HepG2 (cell line): ENCODE results near the gene EEPD1. TPM values are rescaled to one million over a fixed set of nuclear protein-coding genes. Genes with fewer than 3 reads are reported as not detected.

ENCODE experiments used
- ATF5 ChIP-seq: sonication (generic); formaldehyde crosslinking; IDR thresholded peaks from 2 replicates; pipeline ENCODE4 v1.4.0; 2020; ENCODE audit warnings: mild to moderate bottlenecking, low read depth, missing genetic modification reagents
- BRCA1 ChIP-seq: sonication (generic); formaldehyde crosslinking; IDR thresholded peaks from 2 replicates; pipeline ENCODE4 v1.4.0; 2020; ENCODE audit warnings: missing genetic modification reagents
- GATAD2A ChIP-seq: IDR thresholded peaks from 2 replicates; pipeline ENCODE4 v1.6.1; 2016
- HNF4G ChIP-seq, 2 experiments: sonication (generic) in 1 of 2; formaldehyde crosslinking in 1 of 2; IDR thresholded peaks; 2 replicates each; pipeline versions ENCODE4 v1.4.0 to v1.6.1; 2011 to 2020; ENCODE audit warnings: borderline replicate concordance in 2 of 2, low read depth in 2 of 2, mild to moderate bottlenecking in 2 of 2, low read length in 1 of 2, missing genetic modification reagents in 1 of 2, moderate library complexity in 1 of 2
- MIER3 ChIP-seq: IDR thresholded peaks from 2 replicates; pipeline ENCODE4 v1.6.1; 2016; ENCODE audit warnings: missing compliant biosample characterization, borderline replicate concordance
- MYPOP ChIP-seq: sonication (generic); formaldehyde crosslinking; IDR thresholded peaks from 2 replicates; pipeline ENCODE4 v1.8.1; 2023; ENCODE audit warnings: mild to moderate bottlenecking, moderate library complexity, missing genetic modification reagents
- POGK ChIP-seq: sonication (generic); formaldehyde crosslinking; conservative IDR thresholded peaks from 2 replicates; pipeline ENCODE4 v1.8.0; 2022; ENCODE audit warnings: mild to moderate bottlenecking, moderate library complexity, missing genetic modification reagents
- RARG ChIP-seq: sonication (generic); formaldehyde crosslinking; IDR thresholded peaks from 2 replicates; pipeline ENCODE4 v1.4.0; 2020; ENCODE audit warnings: low read depth, mild to moderate bottlenecking, missing genetic modification reagents
- THAP11 ChIP-seq: IDR thresholded peaks from 2 replicates; pipeline ENCODE4 v1.6.1; 2016; ENCODE audit warnings: missing biosample characterization, missing genetic modification reagents
- TP53 ChIP-seq: sonication (generic); formaldehyde crosslinking; conservative IDR thresholded peaks from 2 replicates; pipeline ENCODE4 v1.4.0; 2020; ENCODE audit warnings: missing genetic modification reagents
- ZFP82 ChIP-seq: sonication (generic); formaldehyde crosslinking; IDR thresholded peaks from 2 replicates; pipeline ENCODE4 v1.5.1; 2020; ENCODE audit warnings: mild to moderate bottlenecking, missing genetic modification reagents, borderline replicate concordance
- ZNF343 ChIP-seq: sonication (generic); formaldehyde crosslinking; IDR thresholded peaks from 2 replicates; pipeline ENCODE4 v1.4.0; 2020; ENCODE audit warnings: mild to moderate bottlenecking, missing genetic modification reagents
- ZNF646 ChIP-seq: sonication (generic); formaldehyde crosslinking; IDR thresholded peaks from 2 replicates; pipeline ENCODE4 v1.9.0; 2021; ENCODE audit warnings: mild to moderate bottlenecking, missing genetic modification reagents
- ZNF740 ChIP-seq: sonication (generic); formaldehyde crosslinking; IDR thresholded peaks from 2 replicates; pipeline ENCODE4 v1.4.0; 2020; ENCODE audit warnings: missing genetic modification reagents
- ZUFSP ChIP-seq: sonication (generic); formaldehyde crosslinking; IDR thresholded peaks from 2 replicates; pipeline ENCODE4 v1.9.0; 2021; ENCODE audit warnings: missing genetic modification reagents, mild to moderate bottlenecking, borderline replicate concordance
- polyA plus RNA-seq, 8 experiments: library from polyadenylated mRNA; depleted of rRNA in 3 of 8; stranded (reverse) in 7 of 8; unstranded in 1 of 8; fragments of >200 nt; fragmentation: Illumina TruSeq in 4 of 8; extraction: Trizol in 4 of 8; gene quantifications; 2 replicates each; pipeline versions ENCODE4 v1.2.1 to v1.2.3, GENCODE V29; 2011 to 2016; ENCODE audit warnings: low read depth in 4 of 8, missing spikeins in 1 of 8, mixed read lengths in 1 of 8; ENCODE audit not compliant: insufficient read depth in 1 of 8
- total RNA-seq, 5 experiments: library from RNA; depleted of rRNA; stranded (reverse); fragments of >200 nt; fragmentation: Illumina TruSeq; extraction: Trizol; gene quantifications; 2 replicates each; pipeline ENCODE4 v1.2.3, GENCODE V29; 2016; ENCODE audit warnings: low read depth in 1 of 5

The EEPD1 gene
- total and polyA plus RNA-seq, 2 of the 13 experiments (the other 11 are each of a cell fraction or from before 2014, with no cell fraction given), result 10.1 to 16.4 TPM

GRCh38 chr7:36291387-36292316 lies 138.6 kb downstream of the EEPD1 start (continued):
- TF ChIP-seq ZUFSP (CRISPR knock-in tag) (no peak), ZNF343 (CRISPR knock-in tag) (0 out of 2 replicates have a peak, but pooled peaks have one; percentile 64), RARG (CRISPR knock-in tag) (no peak), MYPOP (CRISPR knock-in tag) (no peak), ATF5 (CRISPR knock-in tag) (no peak), ZFP82 (CRISPR knock-in tag) (no peak), ZNF646 (CRISPR knock-in tag) (no peak), HNF4G (IDR thresholded peaks at IDR 0.05; ENCODE audit: borderline replicate concordance, low read depth, low read length) (no peak), HNF4G (CRISPR knock-in tag; IDR thresholded peaks at IDR 0.05; ENCODE audit: borderline replicate concordance, low read depth) (no peak), MIER3 (CRISPR knock-in tag) (peak; percentile 44; the same call in 1 of the 2 replicates), TP53 (CRISPR knock-in tag) (no peak), GATAD2A (peak; percentile 77), BRCA1 (CRISPR knock-in tag) (no peak), THAP11 (CRISPR knock-in tag) (peak; percentile 22; the same call in 1 of the 2 replicates), ZNF740 (no peak), POGK (0 out of 2 replicates have a peak, but pooled peaks have one; percentile 28)
